Activated naive CD4-positive, alpha-beta T cell treated with anti-CD3 and anti-CD28 coated beads for 36 hours (primary cell): Measurements from ENCODE around the gene ADGRA3. TPM values are rescaled to one million over a fixed set of nuclear protein-coding genes. Genes with fewer than 3 reads are reported as not detected.

Source experiments
- CTCF ChIA-PET: fragments of 350-600 bp; sonication (Branson Sonifier 250); formaldehyde crosslinking; loops from one replicate; lab custom pipeline; 2021; ENCODE audit warnings: antibody characterized with exemption; lab: Charles Lee
- DNase-seq: peaks from one replicate; pipeline ENCODE4 v3.0.0-alpha.2; 2020
- H3K27ac Mint-ChIP-seq: one replicate; pipeline ENCODE4 v1.8.0; 2021; ENCODE audit warnings: mild to moderate bottlenecking, mixed read lengths
- H3K27me3 Mint-ChIP-seq: one replicate; pipeline ENCODE4 v1.8.0; 2021; ENCODE audit warnings: low read depth, mixed read lengths
- H3K36me3 Mint-ChIP-seq: one replicate; pipeline ENCODE4 v1.8.0; 2021; ENCODE audit warnings: low read depth, mixed read lengths
- H3K4me1 Mint-ChIP-seq: one replicate; pipeline ENCODE4 v1.8.0; 2021; ENCODE audit warnings: low read depth, mixed read lengths
- H3K4me3 Mint-ChIP-seq: one replicate; pipeline ENCODE4 v1.8.0; 2021; ENCODE audit warnings: mild to moderate bottlenecking, moderate library complexity, mixed read lengths
- H3K9me3 Mint-ChIP-seq: one replicate; pipeline ENCODE4 v1.8.0; 2021; ENCODE audit warnings: mixed read lengths
- intact Hi-C: fragments of 100-400 bp; cut with micrococcal nuclease; formaldehyde crosslinking; loops from one replicate; pipeline ENCODE4 v1.15.1; 2023
- total RNA-seq, 2 experiments: library from RNA; stranded (reverse); gene quantifications; one replicate each; pipeline ENCODE4 v1.2.3, GENCODE V29; 2021

ADGRA3 gene
- total RNA-seq, 2 experiments from 2014 or later: 9.9 to 11.0 TPM

- Mint-ChIP-seq H3K4me1 (peaks cover 37% of the 10 kb centered on the region), H3K27ac (no peak overlapping the region), H3K27me3 (no peaks in the 10 kb centered on the region), H3K9me3 (no peaks in the 10 kb centered on the region), H3K4me3 (no peak overlapping the region), H3K36me3 (peaks cover 4% of the 10 kb centered on the region)
- CTCF ChIA-PET: no interaction called here
- intact Hi-C loops: loop anchor here (5.0 to 10.0 kb wide), 2 partner anchors 618 to 1800 kb away; partner anchors contain the start of gene PACRGL
- DNase-seq: no peak
Measured at GRCh38 chr4:22504922-22505321, 10.9 kb downstream of the ADGRA3 start.

GRCh38 chr4:22504447-22504846, 11.4 kb downstream of the ADGRA3 start:
- Mint-ChIP-seq H3K4me1 (peaks cover 37% of the 10 kb centered on the region), H3K36me3 (peaks cover 5% of the 10 kb centered on the region), H3K27ac (no peak overlapping the region), H3K9me3 (no peaks in the 10 kb centered on the region), H3K27me3 (no peaks in the 10 kb centered on the region), H3K4me3 (no peak overlapping the region)
- CTCF ChIA-PET: interaction anchor here (0.7 kb wide), 1 partner anchor 103 kb away, joined by 6 read pairs; no protein-coding TSS in a partner anchor
- intact Hi-C loops: loop anchor here (5.0 to 10.0 kb wide), 2 partner anchors 617 to 1800 kb away; partner anchors contain the start of gene PACRGL
- no peak for DNase-seq

- CTCF ChIA-PET: no interaction called here
Measured at GRCh38 chr4:22502895-22503814, 12.7 kb downstream of the ADGRA3 start.

GRCh38 chr4:22501715-22502095, 14.2 kb downstream of the ADGRA3 start:
- no peaks in the 10 kb centered on the region for H3K9me3 Mint-ChIP-seq
- peak overlapping the region; percentile 72 for H3K27ac Mint-ChIP-seq
- intact Hi-C loops: loop anchor here (1.0 to 10.0 kb wide), 8 partner anchors 13 to 1797 kb away; partner anchors contain the start of gene PACRGL

More at GRCh38 chr4:22502895-22503814, 12.7 kb downstream of the ADGRA3 start:
- DNase-seq: no peak
- Mint-ChIP-seq H3K4me3 (no peak overlapping the region), H3K27me3 (no peaks in the 10 kb centered on the region), H3K4me1 (peaks cover 33% of the 10 kb centered on the region), H3K36me3 (peaks cover 5% of the 10 kb centered on the region), H3K27ac (no peak overlapping the region), H3K9me3 (no peaks in the 10 kb centered on the region)
- intact Hi-C loops: loop anchor here (1.0 to 10.0 kb wide), 3 partner anchors 168 to 1798 kb away; partner anchors contain the start of gene PACRGL

GRCh38 chr4:22500831-22501714, 14.8 kb downstream of the ADGRA3 start:
- H3K9me3 Mint-ChIP-seq: peaks cover 2% of the 10 kb centered on the region
- H3K4me3 Mint-ChIP-seq: no peak overlapping the region
- H3K36me3 Mint-ChIP-seq: peaks cover 5% of the 10 kb centered on the region
- CTCF ChIA-PET: interaction anchor here (0.6 to 1.6 kb wide), 3 partner anchors 14 to 146 kb away, joined by 3 to 6 read pairs (median 4); no protein-coding TSS in a partner anchor
- intact Hi-C loops: loop anchor here (1.0 to 10.0 kb wide), 7 partner anchors 13 to 1796 kb away; partner anchors contain the start of gene PACRGL
- peak; percentile 72 for DNase-seq
- H3K4me1 Mint-ChIP-seq: peaks cover 24% of the 10 kb centered on the region
- H3K27me3 Mint-ChIP-seq: no peaks in the 10 kb centered on the region
- peak overlapping the region; percentile 72 for H3K27ac Mint-ChIP-seq

More at GRCh38 chr4:22501715-22502095, 14.2 kb downstream of the ADGRA3 start:
- Mint-ChIP-seq H3K27me3 (no peaks in the 10 kb centered on the region), H3K4me3 (no peak overlapping the region), H3K4me1 (peaks cover 29% of the 10 kb centered on the region), H3K36me3 (peaks cover 5% of the 10 kb centered on the region)
- CTCF ChIA-PET: interaction anchor here (0.6 to 1.6 kb wide), 3 partner anchors 13 to 145 kb away, joined by 3 to 6 read pairs (median 4); no protein-coding TSS in a partner anchor
- DNase-seq: no peak

- CTCF ChIA-PET: no interaction called here
- no peak for DNase-seq
- Mint-ChIP-seq H3K9me3 (peaks cover 4% of the 10 kb centered on the region), H3K4me3 (no peak overlapping the region), H3K27ac (no peak overlapping the region), H3K27me3 (no peaks in the 10 kb centered on the region), H3K36me3 (peaks cover 7% of the 10 kb centered on the region), H3K4me1 (peaks cover 16% of the 10 kb centered on the region)
- intact Hi-C loops: loop anchor here (2.0 to 10.0 kb wide), 4 partner anchors 107 to 1795 kb away; partner anchors contain the start of gene PACRGL
Measured at GRCh38 chr4:22500128-22500611, 15.7 kb downstream of the ADGRA3 start.

GRCh38 chr4:22498866-22499265, 17.0 kb downstream of the ADGRA3 start:
- intact Hi-C loops: no loop called here
- Mint-ChIP-seq H3K4me3 (no peak overlapping the region), H3K4me1 (peaks cover 8% of the 10 kb centered on the region), H3K9me3 (peaks cover 9% of the 10 kb centered on the region), H3K36me3 (peaks cover 9% of the 10 kb centered on the region), H3K27ac (no peak overlapping the region), H3K27me3 (no peaks in the 10 kb centered on the region)
- no peak for DNase-seq
- CTCF ChIA-PET: no interaction called here

- no peaks in the 10 kb centered on the region for H3K27me3 Mint-ChIP-seq
- H3K27ac Mint-ChIP-seq: no peak overlapping the region
- no peaks in the 10 kb centered on the region for H3K4me1 Mint-ChIP-seq
- DNase-seq: no peak
- H3K4me3 Mint-ChIP-seq: no peak overlapping the region
- peaks cover 9% of the 10 kb centered on the region for H3K9me3 Mint-ChIP-seq
- H3K36me3 Mint-ChIP-seq: peaks cover 11% of the 10 kb centered on the region
- CTCF ChIA-PET: no interaction called here
- intact Hi-C loops: no loop called here
Measured at GRCh38 chr4:22496165-22496813, 19.6 kb downstream of the ADGRA3 start.

- Mint-ChIP-seq H3K36me3 (peaks cover 10% of the 10 kb centered on the region), H3K9me3 (peaks cover 9% of the 10 kb centered on the region), H3K4me1 (no peaks in the 10 kb centered on the region), H3K4me3 (no peak overlapping the region), H3K27me3 (no peaks in the 10 kb centered on the region), H3K27ac (no peak overlapping the region)
- intact Hi-C loops: no loop called here
- CTCF ChIA-PET: no interaction called here
- DNase-seq: no peak
Measured at GRCh38 chr4:22493523-22493922, 22.3 kb downstream of the ADGRA3 start.

- no peaks in the 10 kb centered on the region for H3K4me1 Mint-ChIP-seq
- CTCF ChIA-PET: no interaction called here
- no peak overlapping the region for H3K27ac Mint-ChIP-seq
- H3K4me3 Mint-ChIP-seq: no peak overlapping the region
- peaks cover 9% of the 10 kb centered on the region for H3K9me3 Mint-ChIP-seq
- H3K36me3 Mint-ChIP-seq: peaks cover 10% of the 10 kb centered on the region
- DNase-seq: no peak
- intact Hi-C loops: no loop called here
- no peaks in the 10 kb centered on the region for H3K27me3 Mint-ChIP-seq
Measured at GRCh38 chr4:22492987-22493386, 22.9 kb downstream of the ADGRA3 start.

- no peaks in the 10 kb centered on the region for H3K4me1 Mint-ChIP-seq
- peaks cover 10% of the 10 kb centered on the region for H3K36me3 Mint-ChIP-seq
- H3K27me3 Mint-ChIP-seq: no peaks in the 10 kb centered on the region
- peaks cover 9% of the 10 kb centered on the region for H3K9me3 Mint-ChIP-seq
- H3K27ac Mint-ChIP-seq: no peak overlapping the region
- CTCF ChIA-PET: no interaction called here
- DNase-seq: no peak
- intact Hi-C loops: no loop called here
- no peak overlapping the region for H3K4me3 Mint-ChIP-seq
Measured at GRCh38 chr4:22491939-22492338, 23.9 kb downstream of the ADGRA3 start.
